ENCODE measurements around the gene MTHFD2. TPM values are rescaled to one million over a fixed set of nuclear protein-coding genes. Genes with fewer than 3 reads are reported as not detected.
A peak's percentile ranks its signal among the peaks of the same experiment; 100 is the strongest.

MTHFD2 gene
- polyA plus RNA-seq, 3 donors: 24.1 to 39.4 (median 38.5) TPM

- peak overlapping the region in 2 of 7 donors; percentile 32 to 97 for H3K27ac Mint-ChIP-seq
- peaks cover 25% of the 10 kb centered on the region for H4K20me1 ChIP-seq (ENCODE audit: insufficient read depth, low read length)
- no peak overlapping the region for H3K9ac ChIP-seq (ENCODE audit: insufficient read depth, low read length, poor library complexity, severe bottlenecking)
- no peaks in the 10 kb centered on the region for H3K36me3 ChIP-seq (replicated peaks in 1 of 2; ENCODE audit: control insufficient read depth in 1 of 2, insufficient read depth in 2 of 2, low read length in 2 of 2)
- no peaks in the 10 kb centered on the region for H3K27me3 ChIP-seq (ENCODE audit: control insufficient read depth in 2 of 2, insufficient read depth in 2 of 2, low read length in 2 of 2)
- peaks cover 35% of the 10 kb centered on the region for H3K4me1 Mint-ChIP-seq
- no CpG with 5 or more reads among the region's 4 CpGs for WGBS (ENCODE audit: insufficient coverage)
- intact Hi-C loops (cut with micrococcal nuclease): loop anchor here in 1 of 2 donors (5.0 to 10.0 kb wide), 2 partner anchors 35 to 272 kb away; partner anchors contain the start of gene DGUOK
- H2AFZ ChIP-seq (ENCODE audit: insufficient read depth, low read depth, low read length, poor library complexity, severe bottlenecking): no peak overlapping the region
- H3K27me3 Mint-ChIP-seq (ENCODE audit: low read depth in 3 of 3): peaks cover 0 to 5% (median 1%) of the 10 kb centered on the region in 3 donors
- no peak overlapping the region for H3K4me2 ChIP-seq (replicated peaks; ENCODE audit: extremely low read depth, low read length, poor library complexity, severe bottlenecking)
- no peak overlapping the region for H3K4me3 Mint-ChIP-seq
- no peak for DNase-seq
- H3K27ac ChIP-seq (ENCODE audit: low read depth in 1 of 2, low read length in 2 of 2): no peak overlapping the region
- no peak overlapping the region for H3K4me3 ChIP-seq (replicated peaks in 1 of 3; ENCODE audit: low read depth in 2 of 3, low read length in 3 of 3)
- peaks cover 0 to 10% of the 10 kb centered on the region in 2 donors for H3K36me3 Mint-ChIP-seq
- peaks cover 25 to 38% of the 10 kb centered on the region in 2 donors for H3K4me1 ChIP-seq (ENCODE audit: control insufficient read depth in 1 of 2, insufficient read depth in 2 of 2, low read length in 2 of 2)
- H3K9me3 Mint-ChIP-seq: peaks cover 0 to 5% (median 0%) of the 10 kb centered on the region in 7 donors
- no peaks in the 10 kb centered on the region for H3K9me3 ChIP-seq (replicated peaks in 1 of 2; ENCODE audit: control insufficient read depth in 1 of 2, insufficient read depth in 1 of 2, low read length in 2 of 2)
- no peak for TF ChIP-seq CTCF (IDR thresholded peaks at IDR 0.05)
- peaks cover 34% of the 10 kb centered on the region for H3K79me2 ChIP-seq (ENCODE audit: insufficient read depth, low read length)
These were observed 1.4 kb upstream of the MTHFD2 start for GRCh38 chr2:74197049-74197448.

- TF ChIP-seq CTCF (IDR thresholded peaks at IDR 0.05): no peak
- WGBS (ENCODE audit: insufficient coverage): 4% methylated on average over 11 of the region's 18 CpGs
- Histone ChIP-seq H4K20me1 (ENCODE audit: insufficient read depth, low read length) (peaks cover 34% of the 10 kb centered on the region), H3K4me2 (replicated peaks; ENCODE audit: extremely low read depth, low read length, poor library complexity, severe bottlenecking) (peak overlapping the region; percentile 81), H3K4me3 (replicated peaks in 1 of 3; ENCODE audit: low read depth in 2 of 3, low read length in 3 of 3) (peak overlapping the region in 1 of 3 experiments; percentile 78), H3K9me3 (replicated peaks in 1 of 2; ENCODE audit: control insufficient read depth in 1 of 2, insufficient read depth in 1 of 2, low read length in 2 of 2) (no peaks in the 10 kb centered on the region), H3K36me3 (replicated peaks in 1 of 2; ENCODE audit: control insufficient read depth in 1 of 2, insufficient read depth in 2 of 2, low read length in 2 of 2) (peaks cover 0 to 9% of the 10 kb centered on the region in 2 donors), H3K79me2 (ENCODE audit: insufficient read depth, low read length) (peaks cover 44% of the 10 kb centered on the region), H3K9ac (ENCODE audit: insufficient read depth, low read length, poor library complexity, severe bottlenecking) (no peak overlapping the region), H3K4me1 (ENCODE audit: control insufficient read depth in 1 of 2, insufficient read depth in 2 of 2, low read length in 2 of 2) (peaks cover 25 to 38% of the 10 kb centered on the region in 2 donors), H3K27me3 (ENCODE audit: control insufficient read depth in 2 of 2, insufficient read depth in 2 of 2, low read length in 2 of 2) (no peaks in the 10 kb centered on the region), H2AFZ (ENCODE audit: insufficient read depth, low read depth, low read length, poor library complexity, severe bottlenecking) (peak overlapping the region; percentile 75), H3K27ac (ENCODE audit: low read depth in 1 of 2, low read length in 2 of 2) (peak overlapping the region; percentile 86 to 94)
- intact Hi-C loops (cut with micrococcal nuclease): loop anchor here in 1 of 2 donors (2.0 to 10.0 kb wide), 3 partner anchors 17 to 273 kb away; partner anchors contain the start of gene DGUOK
- peak overlapping the region; percentile 92 to 100 for H3K4me3 Mint-ChIP-seq
- peak overlapping the region; percentile 96 to 98 (median 97) for H3K27ac Mint-ChIP-seq
- H3K9me3 Mint-ChIP-seq: peaks cover 0 to 5% (median 0%) of the 10 kb centered on the region in 7 donors
- peaks cover 35% of the 10 kb centered on the region for H3K4me1 Mint-ChIP-seq
- DNase-seq: no peak
- H3K27me3 Mint-ChIP-seq (ENCODE audit: low read depth in 3 of 3): peaks cover 0 to 5% (median 1%) of the 10 kb centered on the region in 3 donors
- H3K36me3 Mint-ChIP-seq: peaks cover 4 to 17% of the 10 kb centered on the region in 2 donors
These were observed 373 bp upstream of the MTHFD2 start for GRCh38 chr2:74198023-74198460.
